GM12878 (cell line): ENCODE measurements around the gene DEUP1. TPM values are rescaled to one million over a fixed set of nuclear protein-coding genes. Genes with fewer than 3 reads are reported as not detected.

ENCODE experiments used
- ATAC-seq: fragments of 200-7000 bp; cut with Tn5 transposase; 3 replicates; pipeline ENCODE4 v1.9.1; 2020; ENCODE audit warnings: mild to moderate bottlenecking, moderate library complexity
- BruUV-seq: library from RNA; stranded (reverse); fragments of 400-500 nt; replicated peaks from 2 replicates; lab custom pipeline; 2021; lab: Mats Ljungman, UMichigan
- CTCF ChIA-PET: fragments of 300-600 bp; sonication (Branson Sonifier 250); formaldehyde crosslinking; extraction: SDS; loops from one replicate; lab custom pipeline; 2021; ENCODE audit warnings: inconsistent platforms; lab: Yijun Ruan, JAX
- POLR2A ChIA-PET: fragments of 350-600 bp; formaldehyde crosslinking; extraction: SDS; loops from one replicate; lab custom pipeline; 2021; ENCODE audit warnings: inconsistent platforms; lab: Charles Lee
- RAD21 ChIA-PET: fragments of 300-600 bp; sonication (Branson Sonifier 250); formaldehyde crosslinking; loops from one replicate; lab custom pipeline; 2023; ENCODE audit warnings: antibody characterized with exemption; ENCODE audit not compliant: unreplicated experiment; lab: Charles Lee
- SMC1A ChIA-PET: fragments of 300-600 bp; sonication (Branson Sonifier 250); formaldehyde crosslinking; loops from one replicate; lab custom pipeline; 2023; ENCODE audit not compliant: unreplicated experiment, uncharacterized antibody; lab: Charles Lee
- DNase-seq: peaks from one replicate; pipeline ENCODE4 v3.0.0-alpha.2; 2011; ENCODE audit warnings: low read depth, low spot score
- FAIRE-seq: peaks from 3 replicates; lab custom pipeline; 2011; peaks lifted over from hg19 to GRCh38; lab: Jason Lieb, UNC
- H2AFZ ChIP-seq: 2 replicates; pipeline ENCODE4 v1.6.0; 2011; ENCODE audit warnings: low read depth, low read length, control low read depth; ENCODE audit not compliant: control insufficient read depth
- H3K27ac ChIP-seq: 2 replicates; pipeline ENCODE4 v1.5.1; 2011; ENCODE audit warnings: control low read depth; ENCODE audit not compliant: control insufficient read depth, insufficient read depth
- H3K27me3 ChIP-seq, 2 experiments: replicated peaks in 1 of 2; 2 replicates each; pipeline versions ENCODE4 v1.6.0 to v1.6.1; 2011; ENCODE audit warnings: low read length in 1 of 2; ENCODE audit not compliant: control insufficient read depth in 2 of 2, insufficient read depth in 2 of 2
- H3K36me3 ChIP-seq, 2 experiments: 2 replicates each; pipeline ENCODE4 v1.5.1; 2011; ENCODE audit warnings: low read length in 1 of 2; ENCODE audit not compliant: control insufficient read depth in 2 of 2, insufficient read depth in 2 of 2
- H3K4me1 ChIP-seq: 2 replicates; pipeline ENCODE4 v1.6.1; 2011; ENCODE audit warnings: mild to moderate bottlenecking, low read length, moderate library complexity, mixed read lengths; ENCODE audit not compliant: control insufficient read depth, insufficient read depth
- H3K4me2 ChIP-seq: 2 replicates; pipeline ENCODE4 v1.6.0; 2011; ENCODE audit warnings: control low read depth; ENCODE audit not compliant: control insufficient read depth, insufficient read depth
- H3K4me3 ChIP-seq: fragments of 200-600 bp; sonication (generic); 2 replicates; pipeline ENCODE4 v1.5.1; 2016
- H3K79me2 ChIP-seq: 2 replicates; pipeline ENCODE4 v1.6.0; 2011; ENCODE audit warnings: low read length; ENCODE audit not compliant: control insufficient read depth, insufficient read depth
- H3K9ac ChIP-seq: 2 replicates; pipeline ENCODE4 v1.8.0; 2011; ENCODE audit warnings: low read length, control low read depth, mixed read lengths; ENCODE audit not compliant: control insufficient read depth, insufficient read depth
- H3K9me3 ChIP-seq: replicated peaks from 3 replicates; pipeline ENCODE4 v1.5.1; 2011; ENCODE audit warnings: mild to moderate bottlenecking, low read length; ENCODE audit not compliant: control insufficient read depth, insufficient read depth
- H4K20me1 ChIP-seq: 2 replicates; pipeline ENCODE4 v1.6.0; 2011; ENCODE audit not compliant: control insufficient read depth, insufficient read depth
- CEBPZ ChIP-seq: fragments of 150-350 bp; IDR thresholded peaks from 2 replicates; pipeline ENCODE4 v1.6.1; 2016; ENCODE audit warnings: low read depth, low read length
- CHD4 ChIP-seq: fragments of 200-600 bp; sonication (generic); IDR thresholded peaks from 2 replicates; pipeline ENCODE4 v1.6.1; 2016; ENCODE audit warnings: mild to moderate bottlenecking
- ETV6 ChIP-seq, 2 experiments: fragments of 450-650 bp in 1 of 2; IDR thresholded peaks in 1 of 2; conservative IDR thresholded peaks in 1 of 2; 2 replicates each; pipeline ENCODE4 v1.6.1; 2014; ENCODE audit warnings: antibody characterized with exemption in 1 of 2, borderline replicate concordance in 1 of 2, low read depth in 1 of 2, mild to moderate bottlenecking in 1 of 2, moderate library complexity in 1 of 2
- IKZF1 ChIP-seq: fragments of 450-650 bp; conservative IDR thresholded peaks from 2 replicates; pipeline ENCODE4 v1.6.1; 2017; ENCODE audit warnings: antibody characterized with exemption, mild to moderate bottlenecking
- MEF2B ChIP-seq: fragments of 450-650 bp; IDR thresholded peaks from 2 replicates; pipeline ENCODE4 v1.6.1; 2018; ENCODE audit warnings: mild to moderate bottlenecking, moderate library complexity; ENCODE audit not compliant: partially characterized antibody, poor library complexity, severe bottlenecking
- NBN ChIP-seq: fragments of 450-650 bp; IDR thresholded peaks from 2 replicates; pipeline ENCODE4 v1.6.1; 2016
- NFIC ChIP-seq: IDR thresholded peaks from 2 replicates; pipeline ENCODE4 v1.6.1; 2012; ENCODE audit warnings: low read depth, mild to moderate bottlenecking, inconsistent platforms, low read length, moderate library complexity
- NKRF ChIP-seq: fragments of 450-650 bp; conservative IDR thresholded peaks from 2 replicates; pipeline ENCODE4 v1.6.1; 2017; ENCODE audit warnings: mild to moderate bottlenecking, moderate library complexity
- NRF1 ChIP-seq: conservative IDR thresholded peaks from 2 replicates; pipeline ENCODE4 v1.6.1; 2011; ENCODE audit warnings: mild to moderate bottlenecking, low read depth, low read length, improper control_type of control experiment
- POLR2AphosphoS5 ChIP-seq: IDR thresholded peaks from 2 replicates; pipeline ENCODE4 v1.6.1; 2011; ENCODE audit warnings: mild to moderate bottlenecking, low read length, inconsistent platforms
- RELB ChIP-seq: fragments of 450-650 bp; IDR thresholded peaks from 2 replicates; pipeline ENCODE4 v1.6.1; 2017; ENCODE audit warnings: low read depth, mild to moderate bottlenecking, moderate library complexity
- SIX5 ChIP-seq: IDR thresholded peaks from 2 replicates; pipeline ENCODE4 v1.6.1; 2011; ENCODE audit warnings: mild to moderate bottlenecking, low read depth, low read length, moderate library complexity; ENCODE audit not compliant: severe bottlenecking
- SREBF2 ChIP-seq: IDR thresholded peaks from 2 replicates; pipeline ENCODE4 v1.6.1; 2012; ENCODE audit warnings: mild to moderate bottlenecking, low read length
- TBL1XR1 ChIP-seq: IDR thresholded peaks from 2 replicates; pipeline ENCODE4 v1.6.1; 2012; ENCODE audit warnings: low read depth, low read length, improper control_type of control experiment
- YY1 ChIP-seq: IDR thresholded peaks from 2 replicates; pipeline ENCODE4 v1.6.1; 2011; ENCODE audit warnings: low read depth, mild to moderate bottlenecking, low read length
- WGBS: methylation state at CpG from one replicate; pipeline ENCODE4 v1.1.6; 2016; ENCODE audit warnings: low lambda C conversion rate; ENCODE audit not compliant: insufficient replicate concordance, insufficient coverage; ENCODE audit errors: missing lambda C conversion rate; 5-methylcytosine and 5-hydroxymethylcytosine counted together
- in situ Hi-C: fragments of 300-500 bp; cut with MboI; formaldehyde crosslinking; loops from 9 replicates; pipeline ENCODE4 v1.14.3; 2018; ENCODE audit warnings: mixed read lengths
- intact Hi-C: fragments of 100-400 bp; cut with micrococcal nuclease; formaldehyde crosslinking; loops from one replicate; pipeline ENCODE4 v1.14.2; 2022; ENCODE audit not compliant: unreplicated experiment
- polyA plus RNA-seq, 11 experiments: library from polyadenylated mRNA; depleted of rRNA in 4 of 11; unstranded in 6 of 11; stranded (reverse) in 5 of 11; fragments of >200 nt; fragmentation: Nextera tagmentation in 4 of 11; fragmentation: Illumina TruSeq in 1 of 11; extraction: Ambion mirVana in 4 of 11; extraction: Trizol in 1 of 11; gene quantifications; 1 replicate in 1 of 11; 2 replicates in 10 of 11; pipeline versions ENCODE4 v1.2.1 to v1.2.3, GENCODE V29; 2011 to 2016; ENCODE audit warnings: inconsistent platforms in 2 of 11, missing spikeins in 2 of 11, low read depth in 1 of 11
- total RNA-seq, 4 experiments: library from RNA; depleted of rRNA in 3 of 4; stranded (reverse); fragments of >200 nt in 3 of 4; fragmentation: Illumina TruSeq in 1 of 4; extraction: Trizol in 1 of 4; gene quantifications; 2 replicates each; pipeline versions ENCODE4 v1.2.1 to v1.2.3, GENCODE V29; 2013 to 2021

DEUP1 gene
- total and polyA plus RNA-seq, 10 of the 15 experiments (the other 5 are each of a cell fraction or from before 2014, with no cell fraction given), result 0.12 TPM; not detected in 9

GRCh38 chr11:93291110-93291509 is 39.4 kb upstream of the DEUP1 start (continued):
- no peak for TF ChIP-seq ETV6 (conservative IDR thresholded peaks at IDR 0.05 in 1 of 2, IDR thresholded peaks at IDR 0.05 in 1 of 2; ENCODE audit: borderline replicate concordance in 1 of 2, low read depth in 1 of 2)
- no peak for TF ChIP-seq RELB
- no peak for TF ChIP-seq CHD4
- TF ChIP-seq CEBPZ, result no peak
- no peak for TF ChIP-seq MEF2B
- TF ChIP-seq NBN, result no peak
- no peak for TF ChIP-seq SREBF2

GRCh38 chr11:93291898-93292297 is 38.6 kb upstream of the DEUP1 start:
- no peak for FAIRE-seq
- Histone ChIP-seq H4K20me1 (no peaks in the 10 kb centered on the region), H3K4me2 (no peak overlapping the region), H3K9ac (no peak overlapping the region), H3K36me3 (no peaks in the 10 kb centered on the region), H3K4me3 (no peak overlapping the region), H3K27ac (no peak overlapping the region), H3K27me3 (no peaks in the 10 kb centered on the region), H3K4me1 (peaks cover 16% of the 10 kb centered on the region), H3K79me2 (no peaks in the 10 kb centered on the region), H2AFZ (no peak overlapping the region), H3K9me3 (no peaks in the 10 kb centered on the region; the same call in 2 of the 3 replicates)
- no peak for DNase-seq
- in situ Hi-C loops, result no loop called here
- TF ChIP-seq TBL1XR1 (no peak), NFIC (no peak), YY1 (no peak), POLR2AphosphoS5 (no peak), NRF1 (no peak), SIX5 (no peak), IKZF1 (no peak), NKRF (no peak)
- BruUV-seq, result no TSS peak
- SMC1A ChIA-PET, result interaction anchor here (1.2 kb wide), 1 partner anchor 11 kb away, joined by 3 read pairs; no protein-coding TSS in a partner anchor
- RAD21 ChIA-PET, result no interaction called here
- POLR2A ChIA-PET, result no interaction called here
- CTCF ChIA-PET, result no interaction called here
- WGBS, result 55% methylated on average over 1 of the region's 1 CpG
- intact Hi-C loops, result no loop called here
- ATAC-seq, result no peak
